ENCODE measurements around the gene MEI4.

The MEI4 gene

DNA sequence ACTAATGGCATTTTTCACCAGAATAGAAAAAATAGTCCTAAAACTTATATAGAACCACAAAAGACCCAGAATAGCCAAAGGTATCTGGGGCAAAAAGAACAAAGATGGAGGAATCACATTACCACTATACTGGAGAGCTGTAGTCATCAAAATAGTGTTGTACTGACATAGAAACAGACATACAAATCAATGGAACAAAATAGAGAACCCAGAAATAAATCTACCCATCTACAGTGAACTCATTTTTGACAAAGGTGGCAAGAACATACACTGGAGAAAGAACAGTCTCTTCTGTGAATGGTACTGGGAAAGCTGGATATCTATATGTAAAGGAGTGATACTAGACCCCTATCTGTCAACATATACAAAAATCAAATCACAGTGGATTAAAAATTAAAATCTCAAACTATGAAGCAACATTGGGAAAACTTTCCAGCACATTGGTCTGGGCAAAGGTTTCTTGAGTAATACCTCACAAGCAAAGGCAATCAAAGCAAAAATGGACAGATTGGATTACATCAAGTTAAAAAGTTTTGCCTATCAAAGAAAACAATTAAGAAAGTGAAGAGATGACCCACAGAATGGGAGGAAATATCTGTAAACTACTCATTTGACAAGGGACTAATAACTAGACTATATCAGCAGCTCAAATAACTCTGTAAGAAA lies 120.5 kb downstream of the MEI4 start:
- Histone ChIP-seq H3K4me1 (ENCODE audit: insufficient read depth, low read length) (no peaks in the 10 kb centered on the region), H3K9me3 (ENCODE audit: insufficient read depth, low read depth, low read length) (no peaks in the 10 kb centered on the region; the same call in 1 of the 2 replicates), H3K4me3 (ENCODE audit: low read length) (no peak overlapping the region), H3K27ac (ENCODE audit: low read length) (no peak overlapping the region), H3K36me3 (ENCODE audit: insufficient read depth, low read depth, low read length) (no peaks in the 10 kb centered on the region), H3K9ac (ENCODE audit: low read depth, low read length) (no peak overlapping the region), H3K27me3 (ENCODE audit: insufficient read depth, low read length) (no peaks in the 10 kb centered on the region)

DNA sequence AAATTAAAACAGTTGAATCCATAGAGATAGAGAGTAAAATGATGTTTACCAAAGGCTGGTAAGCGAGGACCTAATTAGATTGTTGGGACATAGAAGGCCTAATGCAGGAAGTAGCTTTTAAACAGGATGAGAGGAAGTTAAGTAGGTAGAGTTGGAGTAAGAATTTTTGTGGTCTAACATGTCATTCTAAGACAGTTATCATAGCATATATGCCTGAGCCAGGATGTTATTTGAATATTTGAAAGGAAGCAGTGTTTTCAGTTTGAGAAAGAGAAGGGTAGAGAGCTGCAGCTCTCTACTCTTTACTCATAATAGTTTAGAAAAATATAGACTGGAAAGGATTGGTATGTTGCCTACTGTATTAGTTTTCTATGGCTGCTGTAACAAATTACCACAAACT lies 121.6 kb downstream of the MEI4 start:
- Histone ChIP-seq H3K27me3 (ENCODE audit: insufficient read depth, low read length) (no peaks in the 10 kb centered on the region), H3K4me1 (ENCODE audit: insufficient read depth, low read length) (no peaks in the 10 kb centered on the region), H3K36me3 (ENCODE audit: insufficient read depth, low read depth, low read length) (no peaks in the 10 kb centered on the region), H3K9ac (ENCODE audit: low read depth, low read length) (no peak overlapping the region), H3K9me3 (ENCODE audit: insufficient read depth, low read depth, low read length) (no peaks in the 10 kb centered on the region; the same call in 1 of the 2 replicates), H3K4me3 (ENCODE audit: low read length) (no peak overlapping the region), H3K27ac (ENCODE audit: low read length) (no peak overlapping the region)

DNA sequence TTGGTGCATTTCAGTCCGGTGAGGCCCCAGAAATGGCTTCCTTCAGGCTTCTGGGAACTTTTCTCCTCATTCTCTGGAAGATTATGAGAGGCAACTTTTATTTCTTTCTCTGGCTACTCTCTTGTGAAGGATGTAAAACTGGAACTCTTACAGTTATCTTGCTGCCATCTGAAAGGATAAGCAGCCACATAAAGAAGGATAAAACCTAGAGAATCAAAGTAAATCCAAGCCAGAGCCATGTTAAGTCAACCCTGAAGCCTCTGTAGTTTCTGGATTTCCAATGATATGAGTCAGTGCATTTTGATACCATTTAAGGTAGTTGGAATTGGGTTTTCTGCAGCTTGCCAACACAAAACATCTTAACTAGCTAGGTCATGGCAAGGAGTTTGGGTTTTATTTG lies 123.6 kb downstream of the MEI4 start:
- H3K4me3 ChIP-seq (ENCODE audit: low read length): no peak overlapping the region
- no peaks in the 10 kb centered on the region for H3K4me1 ChIP-seq (ENCODE audit: insufficient read depth, low read length)
- H3K27ac ChIP-seq (ENCODE audit: low read length): no peak overlapping the region
- H3K36me3 ChIP-seq (ENCODE audit: insufficient read depth, low read depth, low read length): no peaks in the 10 kb centered on the region
- peaks cover 8% of the 10 kb centered on the region; the same call in 1 of the 2 replicates for H3K9me3 ChIP-seq (ENCODE audit: insufficient read depth, low read depth, low read length)
- no peak overlapping the region for H3K9ac ChIP-seq (ENCODE audit: low read depth, low read length)
- H3K27me3 ChIP-seq (ENCODE audit: insufficient read depth, low read length): no peaks in the 10 kb centered on the region

DNA sequence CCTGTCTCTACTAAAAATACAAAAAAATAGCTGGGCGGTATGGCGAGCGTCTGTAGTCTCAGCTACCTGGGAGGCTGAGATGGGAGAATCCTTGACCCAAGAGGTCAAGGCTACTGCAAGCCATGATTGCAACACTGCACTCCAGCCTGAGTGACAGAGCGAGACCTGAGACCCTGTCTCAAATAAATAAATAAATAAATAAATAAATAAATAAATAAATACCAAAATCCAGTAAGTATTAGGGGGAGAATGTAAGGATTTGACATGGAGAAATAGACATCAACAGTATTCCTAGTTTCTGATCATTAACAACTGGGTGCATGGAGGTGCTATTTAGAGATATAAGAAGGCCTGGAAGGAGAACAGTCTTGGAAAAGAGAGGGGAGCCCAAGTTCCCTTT lies 125.7 kb downstream of the MEI4 start:
- Histone ChIP-seq H3K9ac (ENCODE audit: low read depth, low read length) (no peak overlapping the region), H3K27ac (ENCODE audit: low read length) (no peak overlapping the region), H3K4me3 (ENCODE audit: low read length) (no peak overlapping the region), H3K9me3 (ENCODE audit: insufficient read depth, low read depth, low read length) (peaks cover 8% of the 10 kb centered on the region; the same call in 1 of the 2 replicates), H3K27me3 (ENCODE audit: insufficient read depth, low read length) (no peaks in the 10 kb centered on the region), H3K36me3 (ENCODE audit: insufficient read depth, low read depth, low read length) (no peaks in the 10 kb centered on the region), H3K4me1 (ENCODE audit: insufficient read depth, low read length) (no peaks in the 10 kb centered on the region)

DNA sequence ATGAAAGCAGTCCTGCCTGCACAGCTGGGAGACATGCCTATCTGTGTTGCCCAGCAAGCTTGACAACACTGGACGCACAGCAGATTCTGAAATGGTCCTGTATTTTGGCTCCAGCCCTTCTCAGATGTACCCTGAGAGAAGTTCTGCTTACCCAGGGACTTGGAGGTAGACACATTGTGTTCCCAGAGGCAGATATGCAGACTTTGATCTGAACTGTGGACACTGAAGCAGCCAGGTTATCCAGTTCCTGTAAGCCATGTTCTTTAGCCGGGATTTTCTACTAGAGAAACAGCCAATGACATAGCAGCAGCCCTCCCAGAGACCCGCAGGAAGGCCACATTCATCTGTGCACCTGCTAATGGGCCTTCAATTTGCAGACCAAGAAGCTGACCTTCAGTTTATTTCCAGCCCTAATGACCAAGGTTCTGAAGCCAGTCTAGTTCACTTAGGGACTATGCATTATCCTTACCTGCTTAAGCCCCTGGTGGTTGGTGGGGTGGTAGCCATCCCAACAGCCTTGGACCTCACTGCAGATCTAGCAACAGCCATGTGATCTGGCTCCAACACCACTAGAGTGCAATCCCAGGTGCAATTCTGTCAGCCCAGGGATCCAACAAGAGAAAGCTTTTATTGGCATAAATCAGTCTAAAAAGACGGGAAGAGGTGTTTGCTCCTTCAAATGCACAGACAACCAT lies 134.2 kb downstream of the MEI4 start:
- Histone ChIP-seq H3K9me3 (ENCODE audit: insufficient read depth, low read depth, low read length) (no peaks in the 10 kb centered on the region), H3K4me1 (ENCODE audit: insufficient read depth, low read length) (no peaks in the 10 kb centered on the region), H3K27me3 (ENCODE audit: insufficient read depth, low read length) (no peaks in the 10 kb centered on the region), H3K4me3 (ENCODE audit: low read length) (no peak overlapping the region), H3K36me3 (ENCODE audit: insufficient read depth, low read depth, low read length) (no peaks in the 10 kb centered on the region), H3K9ac (ENCODE audit: low read depth, low read length) (no peak overlapping the region), H3K27ac (ENCODE audit: low read length) (no peak overlapping the region)

DNA sequence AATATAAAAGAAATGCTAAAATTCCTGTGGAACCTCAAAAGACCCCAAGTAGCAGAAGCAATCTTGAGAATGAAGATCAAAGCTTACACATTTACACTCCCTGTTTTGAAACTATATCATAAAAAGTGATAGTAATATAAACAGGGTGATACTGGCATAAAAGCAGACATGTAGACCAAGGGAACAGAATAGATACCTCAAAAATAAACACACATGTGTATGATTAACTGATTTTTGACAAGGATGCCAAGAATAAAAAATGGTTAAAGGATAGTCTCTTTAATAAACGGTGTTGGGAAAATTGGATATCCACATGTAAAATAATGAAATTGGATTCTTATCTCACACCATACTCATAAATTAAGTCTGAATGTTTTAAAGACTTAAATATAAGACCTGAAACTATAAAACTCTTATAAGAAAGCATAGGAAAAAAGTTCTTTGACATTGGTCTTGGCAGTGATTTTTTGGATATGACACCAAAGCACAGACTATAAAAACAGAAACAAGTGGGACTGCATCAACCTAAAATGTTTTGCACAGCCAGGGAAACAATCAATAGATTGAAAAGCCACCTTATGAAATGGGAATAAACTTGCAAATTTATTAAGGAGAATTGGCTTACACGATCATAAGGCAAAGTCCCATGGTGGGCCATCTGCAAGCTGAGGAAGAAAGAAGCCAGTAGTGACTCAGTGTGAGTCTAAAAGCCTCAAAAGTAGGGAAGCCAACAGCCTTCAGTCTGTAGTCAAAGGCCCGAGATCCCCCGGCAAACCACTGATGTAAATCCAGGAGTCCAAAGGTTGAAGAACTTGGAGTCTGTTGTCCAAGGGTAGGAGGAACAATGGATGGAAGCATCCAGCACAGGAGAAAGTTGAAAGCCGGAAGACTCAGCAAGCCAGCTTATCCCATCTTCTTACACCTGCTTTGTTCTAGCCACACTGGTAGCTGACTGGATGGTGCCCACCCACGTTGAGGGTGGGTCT lies 144.3 kb downstream of the MEI4 start:
- H3K4me3 ChIP-seq (ENCODE audit: low read length): no peak overlapping the region
- no peak overlapping the region for H3K27ac ChIP-seq (ENCODE audit: low read length)
- H3K36me3 ChIP-seq (ENCODE audit: insufficient read depth, low read depth, low read length): no peaks in the 10 kb centered on the region
- H3K9me3 ChIP-seq (ENCODE audit: insufficient read depth, low read depth, low read length): peaks cover 4% of the 10 kb centered on the region; the same call in 1 of the 2 replicates
- H3K4me1 ChIP-seq (ENCODE audit: insufficient read depth, low read length): no peaks in the 10 kb centered on the region
- no peaks in the 10 kb centered on the region for H3K27me3 ChIP-seq (ENCODE audit: insufficient read depth, low read length)
- H3K9ac ChIP-seq (ENCODE audit: low read depth, low read length): no peak overlapping the region

DNA sequence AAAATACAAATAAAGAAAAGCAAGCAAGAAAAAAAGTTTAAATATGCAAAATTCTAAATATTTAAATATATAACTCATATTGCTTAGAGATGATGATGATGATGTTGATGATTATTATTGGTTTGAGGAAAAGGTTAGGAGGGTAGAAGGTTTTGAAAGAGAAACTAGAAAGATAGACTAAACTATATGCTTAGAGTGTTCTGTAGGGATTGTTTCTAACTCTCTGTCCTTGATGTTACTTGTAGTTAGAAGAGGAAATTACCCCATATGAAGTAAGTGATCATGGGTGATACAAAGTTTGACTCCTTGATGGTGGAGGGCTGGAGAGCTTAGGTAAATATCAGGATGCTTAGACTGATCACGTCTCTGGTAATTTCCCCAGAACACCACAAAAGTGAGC lies 159.5 kb downstream of the MEI4 start:
- H3K27ac ChIP-seq (ENCODE audit: low read length): no peak overlapping the region
- H3K4me1 ChIP-seq (ENCODE audit: insufficient read depth, low read length): peaks cover 11% of the 10 kb centered on the region; the same call in 1 of the 2 replicates
- no peak overlapping the region for H3K9ac ChIP-seq (ENCODE audit: low read depth, low read length)
- no peaks in the 10 kb centered on the region for H3K27me3 ChIP-seq (ENCODE audit: insufficient read depth, low read length)
- H3K36me3 ChIP-seq (ENCODE audit: insufficient read depth, low read depth, low read length): no peaks in the 10 kb centered on the region
- no peaks in the 10 kb centered on the region for H3K9me3 ChIP-seq (ENCODE audit: insufficient read depth, low read depth, low read length)
- no peak overlapping the region for H3K4me3 ChIP-seq (ENCODE audit: low read length)

DNA sequence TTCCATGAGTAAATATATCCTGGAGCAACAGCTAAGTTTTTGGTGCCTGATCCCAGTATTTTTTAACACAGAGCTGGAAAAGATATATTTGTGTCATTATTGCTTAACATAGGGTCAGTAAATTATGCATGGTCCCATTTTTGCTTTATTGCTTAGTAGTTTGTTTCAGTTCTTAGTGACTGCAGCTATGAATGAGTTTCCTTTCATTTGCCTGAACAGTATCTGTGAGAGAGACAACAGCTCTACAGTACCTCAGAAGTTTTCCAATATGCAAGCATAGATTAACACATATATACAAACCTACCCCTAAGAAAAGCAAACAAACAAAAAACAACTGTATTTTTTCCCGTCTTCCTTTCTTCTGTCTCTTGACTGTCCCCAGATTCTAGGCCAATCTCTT lies 160.3 kb downstream of the MEI4 start:
- Histone ChIP-seq H3K27ac (ENCODE audit: low read length) (no peak overlapping the region), H3K9me3 (ENCODE audit: insufficient read depth, low read depth, low read length) (no peaks in the 10 kb centered on the region), H3K4me1 (ENCODE audit: insufficient read depth, low read length) (peaks cover 11% of the 10 kb centered on the region; the same call in 1 of the 2 replicates), H3K27me3 (ENCODE audit: insufficient read depth, low read length) (no peaks in the 10 kb centered on the region), H3K9ac (ENCODE audit: low read depth, low read length) (no peak overlapping the region), H3K36me3 (ENCODE audit: insufficient read depth, low read depth, low read length) (no peaks in the 10 kb centered on the region), H3K4me3 (ENCODE audit: low read length) (no peak overlapping the region)

DNA sequence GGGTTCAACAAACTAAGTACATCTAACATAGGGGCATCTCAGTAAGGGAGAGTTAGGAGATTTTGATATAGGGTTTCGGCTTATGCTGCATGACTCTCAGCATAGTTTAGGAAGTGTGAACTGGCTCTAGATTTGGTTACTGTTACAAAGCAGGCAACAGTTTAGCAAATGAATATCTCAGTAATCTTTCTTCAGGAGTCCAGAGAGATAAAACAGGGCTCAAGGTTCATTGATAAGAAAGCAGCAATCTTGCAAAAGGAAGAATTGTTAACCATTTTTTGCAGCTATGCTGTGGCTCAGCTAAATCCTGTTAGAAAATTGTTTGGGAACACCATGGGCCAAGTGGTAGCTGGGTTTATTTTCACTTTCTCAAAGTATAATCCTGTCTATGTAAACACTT lies 161.3 kb downstream of the MEI4 start:
- Histone ChIP-seq H3K36me3 (ENCODE audit: insufficient read depth, low read depth, low read length) (no peaks in the 10 kb centered on the region), H3K4me3 (ENCODE audit: low read length) (no peak overlapping the region)

DNA sequence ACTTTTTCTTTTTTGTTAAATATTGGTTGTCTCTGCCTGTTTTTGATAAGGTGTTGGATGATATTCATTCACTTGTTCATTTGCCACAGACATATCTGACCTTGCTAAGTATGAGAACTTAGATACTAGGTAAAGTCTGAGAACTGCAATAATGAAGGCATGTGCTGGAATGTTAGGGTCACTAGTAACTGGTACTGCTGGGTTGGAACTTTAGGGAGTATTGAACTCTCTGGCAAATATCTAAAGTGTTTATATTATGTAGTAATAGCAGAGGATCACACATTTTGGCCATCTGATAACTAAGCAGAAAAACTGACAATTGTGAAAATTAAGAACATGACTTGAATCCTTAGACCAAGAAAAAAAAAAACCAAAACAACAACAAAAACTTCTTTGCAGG lies 162.7 kb downstream of the MEI4 start:
- H3K36me3 ChIP-seq (ENCODE audit: insufficient read depth, low read depth, low read length): no peaks in the 10 kb centered on the region
- H3K9ac ChIP-seq (ENCODE audit: low read depth, low read length): no peak overlapping the region
- H3K9me3 ChIP-seq (ENCODE audit: insufficient read depth, low read depth, low read length): no peaks in the 10 kb centered on the region
- H3K27me3 ChIP-seq (ENCODE audit: insufficient read depth, low read length): no peaks in the 10 kb centered on the region
- H3K27ac ChIP-seq (ENCODE audit: low read length): no peak overlapping the region
- H3K4me3 ChIP-seq (ENCODE audit: low read length): no peak overlapping the region
- H3K4me1 ChIP-seq (ENCODE audit: insufficient read depth, low read length): peaks cover 4% of the 10 kb centered on the region; the same call in 1 of the 2 replicates

More for the DNA sequence above, 161.3 kb downstream of the MEI4 start:
- H3K4me1 ChIP-seq (ENCODE audit: insufficient read depth, low read length): peaks cover 11% of the 10 kb centered on the region; the same call in 1 of the 2 replicates
- H3K9ac ChIP-seq (ENCODE audit: low read depth, low read length): no peak overlapping the region
- H3K9me3 ChIP-seq (ENCODE audit: insufficient read depth, low read depth, low read length): no peaks in the 10 kb centered on the region
- H3K27me3 ChIP-seq (ENCODE audit: insufficient read depth, low read length): no peaks in the 10 kb centered on the region
- H3K27ac ChIP-seq (ENCODE audit: low read length): no peak overlapping the region

DNA sequence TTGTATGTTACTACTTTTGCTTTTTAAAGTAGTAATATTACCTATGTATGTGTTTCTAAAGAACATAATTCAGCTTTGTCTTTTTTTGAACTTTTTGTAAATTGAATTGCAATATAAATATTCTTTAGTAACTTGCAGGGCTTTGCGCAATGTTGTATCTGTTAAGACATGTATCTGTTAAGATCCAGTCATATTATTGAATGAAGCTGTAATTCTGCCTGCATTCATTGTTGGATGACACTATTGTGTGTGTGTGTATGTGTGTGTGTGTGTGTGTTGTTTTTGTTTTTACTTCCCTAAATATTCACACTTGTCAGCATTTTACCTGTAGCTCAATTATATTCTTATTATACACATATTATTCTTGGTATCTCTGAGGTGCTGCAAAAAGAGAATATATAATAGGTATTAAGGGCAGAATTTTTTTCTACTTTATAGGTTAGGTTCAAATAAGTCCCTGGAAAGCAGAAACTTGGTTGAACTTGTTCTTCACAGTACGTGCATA lies 164.0 kb downstream of the MEI4 start:
- Histone ChIP-seq H3K27me3 (ENCODE audit: insufficient read depth, low read length) (no peaks in the 10 kb centered on the region), H3K4me1 (ENCODE audit: insufficient read depth, low read length) (peaks cover 4% of the 10 kb centered on the region; the same call in 1 of the 2 replicates), H3K4me3 (ENCODE audit: low read length) (no peak overlapping the region), H3K9ac (ENCODE audit: low read depth, low read length) (no peak overlapping the region), H3K36me3 (ENCODE audit: insufficient read depth, low read depth, low read length) (no peaks in the 10 kb centered on the region), H3K27ac (ENCODE audit: low read length) (no peak overlapping the region), H3K9me3 (ENCODE audit: insufficient read depth, low read depth, low read length) (no peaks in the 10 kb centered on the region)
